GM21717 (cell line): Measurements from ENCODE around the gene FBLN2.

Source experiments
- ATAC-seq: cut with Tn5 transposase; IDR thresholded peaks from one replicate; pipeline ENCODE4 v1.9.1; 2021; ENCODE audit warnings: mild to moderate bottlenecking, moderate library complexity; ENCODE audit not compliant: unreplicated experiment

The FBLN2 gene

GRCh38 chr3:13564751-13565560 lies 16.0 kb downstream of the FBLN2 start:
- ATAC-seq: no peak

- no peak for ATAC-seq
These were observed 16.9 kb downstream of the FBLN2 start for GRCh38 chr3:13565581-13566452.

GRCh38 chr3:13566453-13566748 lies 17.5 kb downstream of the FBLN2 start:
- no peak for ATAC-seq

- ATAC-seq: no peak
These were observed 17.9 kb downstream of the FBLN2 start for GRCh38 chr3:13566769-13567310.

GRCh38 chr3:13567684-13568514 lies 19.0 kb downstream of the FBLN2 start:
- no peak for ATAC-seq

- ATAC-seq: no peak
These were observed 19.6 kb downstream of the FBLN2 start for GRCh38 chr3:13568515-13569028.

- ATAC-seq: no peak
These were observed 20.3 kb downstream of the FBLN2 start for GRCh38 chr3:13569201-13569600.

- ATAC-seq: no peak
These were observed 20.9 kb downstream of the FBLN2 start for GRCh38 chr3:13569641-13570390.

- no peak for ATAC-seq
These were observed 21.7 kb downstream of the FBLN2 start for GRCh38 chr3:13570391-13571194.

- ATAC-seq: no peak
These were observed 22.3 kb downstream of the FBLN2 start for GRCh38 chr3:13571264-13571663.

- ATAC-seq: no peak
These were observed 23.2 kb downstream of the FBLN2 start for GRCh38 chr3:13571831-13572750.

GRCh38 chr3:13572926-13573623 lies 24.1 kb downstream of the FBLN2 start:
- no peak for ATAC-seq

GRCh38 chr3:13574083-13574797 lies 25.3 kb downstream of the FBLN2 start:
- no peak for ATAC-seq

GRCh38 chr3:13574798-13575451 lies 26.0 kb downstream of the FBLN2 start:
- no peak for ATAC-seq

- no peak for ATAC-seq
These were observed 26.6 kb downstream of the FBLN2 start for GRCh38 chr3:13575459-13576061.
